ENCODE results near the gene LYRM7.

Gene LYRM7

DNA sequence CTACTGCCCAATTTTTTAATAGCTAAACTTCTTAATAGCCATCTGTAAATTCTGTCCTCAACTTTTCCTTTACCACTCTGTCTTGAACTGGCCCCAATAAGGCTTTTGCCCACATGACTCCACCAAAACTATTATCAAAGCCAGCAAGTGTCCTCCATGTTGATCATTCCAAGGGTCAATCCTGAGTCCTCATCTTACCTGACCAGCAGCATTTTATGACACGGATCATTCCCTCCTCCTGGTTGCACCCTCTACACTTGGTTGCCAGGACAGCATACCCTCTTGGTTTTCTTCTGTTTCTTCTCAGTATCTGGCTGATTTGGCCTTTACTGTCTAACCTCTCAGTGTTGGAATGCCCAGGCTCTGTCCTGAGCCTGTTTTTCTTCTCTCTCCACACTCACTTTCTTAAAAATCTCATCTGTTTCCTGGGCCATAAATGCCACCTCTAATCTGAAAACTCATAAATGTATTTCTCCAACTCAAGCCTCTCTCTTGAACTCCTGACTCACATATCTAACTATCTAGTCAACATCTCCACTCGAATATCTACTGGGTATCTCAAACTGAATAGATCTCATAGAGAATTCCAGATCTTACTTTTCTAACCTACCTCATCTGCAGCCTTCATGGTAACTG is 53.1 kb downstream of the LYRM7 start:
- Histone ChIP-seq H3K9me3 (ENCODE audit: insufficient read depth, low read depth, low read length) (no peaks in the 10 kb centered on the region), H3K4me3 (ENCODE audit: low read length) (no peak overlapping the region), H3K27ac (ENCODE audit: low read length) (no peak overlapping the region), H3K27me3 (ENCODE audit: insufficient read depth, low read length) (no peaks in the 10 kb centered on the region), H3K4me1 (ENCODE audit: insufficient read depth, low read length) (no peaks in the 10 kb centered on the region), H3K9ac (ENCODE audit: low read depth, low read length) (no peak overlapping the region), H3K36me3 (ENCODE audit: insufficient read depth, low read depth, low read length) (no peaks in the 10 kb centered on the region)

DNA sequence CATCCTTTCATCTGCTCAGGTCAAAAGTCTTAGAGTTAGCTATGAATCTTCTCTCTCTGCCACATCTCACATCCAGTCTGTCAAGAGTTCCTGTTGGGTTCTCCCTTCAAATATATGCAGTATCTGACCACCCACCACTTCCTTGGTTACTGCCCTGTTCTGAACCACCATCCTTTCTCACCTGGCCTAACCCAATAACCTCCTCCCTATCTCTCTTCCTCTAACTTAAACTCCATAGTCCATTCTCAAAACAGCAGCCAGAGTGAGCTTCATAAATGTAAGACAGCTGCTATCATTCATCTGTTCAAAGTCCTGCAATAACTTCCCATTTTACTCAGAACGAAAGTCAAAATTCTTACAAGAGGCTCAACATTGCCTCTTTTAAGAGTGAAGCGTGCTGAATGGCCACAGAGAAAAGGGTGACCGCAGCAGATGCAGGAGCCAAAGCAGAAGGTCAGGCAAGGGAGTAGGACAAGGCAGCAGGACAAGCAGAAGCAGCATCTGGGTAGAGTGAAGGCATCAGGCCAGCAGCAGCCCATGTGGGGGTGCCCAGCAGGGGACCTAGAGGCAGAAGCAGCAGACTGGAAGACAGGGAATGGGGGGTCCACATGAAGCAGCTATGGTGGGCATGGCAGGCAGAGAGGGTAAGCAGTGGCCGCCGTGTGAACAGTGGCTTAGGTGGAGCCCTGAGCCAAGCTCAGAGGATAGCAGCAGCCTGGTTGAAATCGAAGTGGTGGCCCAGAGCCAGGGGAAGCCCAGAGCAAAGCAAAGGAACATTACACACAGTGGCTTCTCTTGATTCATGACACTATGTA is 53.9 kb downstream of the LYRM7 start:
- H3K4me1 ChIP-seq (ENCODE audit: insufficient read depth, low read length) = no peaks in the 10 kb centered on the region
- no peak overlapping the region for H3K4me3 ChIP-seq (ENCODE audit: low read length)
- no peak overlapping the region for H3K27ac ChIP-seq (ENCODE audit: low read length)
- H3K9ac ChIP-seq (ENCODE audit: low read depth, low read length) = no peak overlapping the region
- no peaks in the 10 kb centered on the region for H3K9me3 ChIP-seq (ENCODE audit: insufficient read depth, low read depth, low read length)
- no peaks in the 10 kb centered on the region for H3K27me3 ChIP-seq (ENCODE audit: insufficient read depth, low read length)
- no peaks in the 10 kb centered on the region for H3K36me3 ChIP-seq (ENCODE audit: insufficient read depth, low read depth, low read length)

GRCh38 chr5:131225282-131225974 is 54.7 kb downstream of the LYRM7 start:
- Histone ChIP-seq H3K9ac (ENCODE audit: low read depth, low read length) (no peak overlapping the region), H3K27ac (ENCODE audit: low read length) (no peak overlapping the region), H3K4me3 (ENCODE audit: low read length) (no peak overlapping the region), H3K27me3 (ENCODE audit: insufficient read depth, low read length) (no peaks in the 10 kb centered on the region), H3K9me3 (ENCODE audit: insufficient read depth, low read depth, low read length) (no peaks in the 10 kb centered on the region), H3K4me1 (ENCODE audit: insufficient read depth, low read length) (peaks cover 4% of the 10 kb centered on the region; the same call in 1 of the 2 replicates), H3K36me3 (ENCODE audit: insufficient read depth, low read depth, low read length) (no peaks in the 10 kb centered on the region)

DNA sequence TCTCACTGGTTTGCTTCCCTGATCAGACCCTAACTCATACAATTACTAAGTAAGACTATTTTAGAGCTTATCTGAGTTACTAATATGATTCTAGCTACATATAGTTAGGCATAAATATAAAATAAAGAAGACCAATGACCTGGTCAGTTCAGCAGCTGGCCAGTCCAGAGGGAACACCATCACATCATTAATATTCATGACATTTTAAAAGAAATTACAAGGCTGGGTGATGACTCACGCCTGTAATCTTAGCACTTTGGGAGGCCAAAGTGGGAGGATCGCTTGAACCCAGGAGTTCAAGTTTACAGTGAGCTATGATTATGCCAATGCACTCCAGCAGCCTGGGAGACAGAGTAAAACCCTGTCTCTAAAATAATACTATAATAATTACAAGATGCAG is 56.2 kb downstream of the LYRM7 start:
- H3K9me3 ChIP-seq (ENCODE audit: insufficient read depth, low read depth, low read length) = no peaks in the 10 kb centered on the region
- H3K9ac ChIP-seq (ENCODE audit: low read depth, low read length) = no peak overlapping the region
- H3K4me1 ChIP-seq (ENCODE audit: insufficient read depth, low read length) = peaks cover 4% of the 10 kb centered on the region; the same call in 1 of the 2 replicates
- H3K27ac ChIP-seq (ENCODE audit: low read length) = no peak overlapping the region
- no peaks in the 10 kb centered on the region for H3K27me3 ChIP-seq (ENCODE audit: insufficient read depth, low read length)
- H3K36me3 ChIP-seq (ENCODE audit: insufficient read depth, low read depth, low read length) = no peaks in the 10 kb centered on the region
- no peak overlapping the region for H3K4me3 ChIP-seq (ENCODE audit: low read length)

DNA sequence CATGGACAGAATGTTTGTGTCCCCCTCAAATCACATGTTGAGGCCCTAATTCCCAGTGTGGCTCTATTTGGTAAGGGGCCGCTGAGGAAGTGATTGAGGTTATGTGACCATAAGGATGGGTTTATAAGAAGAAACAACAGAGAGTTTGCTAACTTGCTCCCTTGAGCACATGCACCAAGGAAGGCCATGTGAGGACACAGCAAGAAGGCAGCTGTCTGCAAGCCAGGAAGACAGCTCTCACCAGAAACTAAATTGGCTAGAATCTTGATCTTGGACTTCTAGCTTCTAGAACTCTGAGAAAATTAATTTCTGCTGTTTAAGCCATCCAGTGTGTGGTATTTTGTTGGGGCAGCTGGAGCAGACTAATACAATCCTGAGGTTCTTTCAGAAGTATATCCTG is 57.9 kb downstream of the LYRM7 start:
- Histone ChIP-seq H3K27me3 (ENCODE audit: insufficient read depth, low read length) (no peaks in the 10 kb centered on the region), H3K4me1 (ENCODE audit: insufficient read depth, low read length) (peaks cover 4% of the 10 kb centered on the region; the same call in 1 of the 2 replicates), H3K36me3 (ENCODE audit: insufficient read depth, low read depth, low read length) (no peaks in the 10 kb centered on the region), H3K27ac (ENCODE audit: low read length) (no peak overlapping the region), H3K4me3 (ENCODE audit: low read length) (no peak overlapping the region), H3K9me3 (ENCODE audit: insufficient read depth, low read depth, low read length) (no peaks in the 10 kb centered on the region), H3K9ac (ENCODE audit: low read depth, low read length) (no peak overlapping the region)

DNA sequence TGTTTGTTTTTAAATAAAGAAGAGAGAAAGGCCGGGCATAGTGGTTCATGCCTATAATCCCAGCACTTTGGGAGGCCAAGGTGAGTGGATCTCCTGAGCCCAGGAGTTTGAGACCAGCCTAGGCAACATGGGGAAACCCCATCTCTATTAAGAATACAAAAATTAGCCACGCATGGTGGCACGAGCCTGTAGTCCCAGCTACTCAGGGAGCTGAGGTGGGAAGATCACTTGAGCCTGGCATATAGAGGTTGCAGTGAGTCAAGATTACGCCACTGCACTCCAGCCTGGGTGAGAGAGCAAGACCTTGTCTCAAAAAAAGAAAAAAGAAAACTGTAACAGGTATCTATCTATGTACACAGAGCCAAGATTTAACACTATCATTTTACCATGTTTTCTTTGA is 58.9 kb downstream of the LYRM7 start:
- Histone ChIP-seq H3K27ac (ENCODE audit: low read length) (no peak overlapping the region), H3K9me3 (ENCODE audit: insufficient read depth, low read depth, low read length) (no peaks in the 10 kb centered on the region), H3K9ac (ENCODE audit: low read depth, low read length) (no peak overlapping the region), H3K36me3 (ENCODE audit: insufficient read depth, low read depth, low read length) (no peaks in the 10 kb centered on the region), H3K27me3 (ENCODE audit: insufficient read depth, low read length) (no peaks in the 10 kb centered on the region), H3K4me1 (ENCODE audit: insufficient read depth, low read length) (peaks cover 4% of the 10 kb centered on the region; the same call in 1 of the 2 replicates), H3K4me3 (ENCODE audit: low read length) (no peak overlapping the region)

DNA sequence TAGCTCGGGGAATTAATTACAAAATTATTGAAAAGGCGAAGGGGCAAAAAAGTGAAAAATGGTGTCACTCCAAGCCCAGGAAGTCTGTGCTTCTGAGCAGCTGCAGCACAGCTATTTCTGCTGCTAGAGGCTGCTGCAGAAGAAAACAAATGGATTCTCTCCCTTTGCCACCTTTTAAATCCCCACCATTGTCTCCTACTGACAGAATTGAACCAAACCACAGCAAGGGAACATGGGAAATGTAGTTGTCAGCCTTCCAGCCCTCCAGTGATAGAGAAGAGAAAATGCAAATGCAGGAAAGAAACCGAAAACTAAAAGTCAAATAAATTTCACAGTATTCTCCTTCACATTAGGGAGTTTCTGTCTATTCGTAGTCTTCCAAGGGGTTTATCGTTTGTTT is 59.7 kb downstream of the LYRM7 start:
- Histone ChIP-seq H3K9me3 (ENCODE audit: insufficient read depth, low read depth, low read length) (no peaks in the 10 kb centered on the region), H3K36me3 (ENCODE audit: insufficient read depth, low read depth, low read length) (no peaks in the 10 kb centered on the region), H3K9ac (ENCODE audit: low read depth, low read length) (peak overlapping the region; percentile 14; the same call in 1 of the 2 replicates), H3K4me1 (ENCODE audit: insufficient read depth, low read length) (peaks cover 4% of the 10 kb centered on the region; the same call in 1 of the 2 replicates), H3K27me3 (ENCODE audit: insufficient read depth, low read length) (no peaks in the 10 kb centered on the region), H3K27ac (ENCODE audit: low read length) (no peak overlapping the region), H3K4me3 (ENCODE audit: low read length) (no peak overlapping the region)

- Histone ChIP-seq H3K9ac (ENCODE audit: low read depth, low read length) (no peak overlapping the region), H3K36me3 (ENCODE audit: insufficient read depth, low read depth, low read length) (no peaks in the 10 kb centered on the region), H3K4me1 (ENCODE audit: insufficient read depth, low read length) (no peaks in the 10 kb centered on the region), H3K4me3 (ENCODE audit: low read length) (no peak overlapping the region), H3K27ac (ENCODE audit: low read length) (no peak overlapping the region), H3K9me3 (ENCODE audit: insufficient read depth, low read depth, low read length) (no peaks in the 10 kb centered on the region), H3K27me3 (ENCODE audit: insufficient read depth, low read length) (no peaks in the 10 kb centered on the region)
Measured at GRCh38 chr5:131239686-131240085, 68.9 kb downstream of the LYRM7 start.

GRCh38 chr5:131242728-131243255 is 72.0 kb downstream of the LYRM7 start:
- H3K4me1 ChIP-seq (ENCODE audit: insufficient read depth, low read length) = no peaks in the 10 kb centered on the region
- no peaks in the 10 kb centered on the region; the same call in 1 of the 2 replicates for H3K9me3 ChIP-seq (ENCODE audit: insufficient read depth, low read depth, low read length)
- no peak overlapping the region for H3K9ac ChIP-seq (ENCODE audit: low read depth, low read length)
- no peaks in the 10 kb centered on the region for H3K36me3 ChIP-seq (ENCODE audit: insufficient read depth, low read depth, low read length)
- no peak overlapping the region for H3K4me3 ChIP-seq (ENCODE audit: low read length)
- H3K27ac ChIP-seq (ENCODE audit: low read length) = no peak overlapping the region
- no peaks in the 10 kb centered on the region for H3K27me3 ChIP-seq (ENCODE audit: insufficient read depth, low read length)

DNA sequence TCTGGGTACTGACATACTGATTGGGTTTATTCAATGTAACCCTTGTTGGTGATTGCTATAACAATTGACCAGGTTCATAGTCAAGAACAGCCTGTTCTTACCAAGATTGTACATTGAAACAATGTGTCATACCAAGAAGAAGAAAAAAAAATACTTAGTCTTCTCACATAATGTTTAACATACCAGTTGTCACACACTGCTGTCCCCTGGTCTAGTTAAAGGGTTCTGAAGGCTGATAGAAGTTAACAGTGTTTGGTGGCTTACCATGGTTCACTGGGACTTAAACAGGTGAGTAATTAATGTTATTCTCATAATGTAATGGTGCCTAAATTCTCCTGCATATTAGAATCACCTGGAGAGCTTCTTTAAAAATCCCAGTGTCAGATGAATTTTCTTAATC is 74.6 kb downstream of the LYRM7 start:
- Histone ChIP-seq H3K4me3 (ENCODE audit: low read length) (no peak overlapping the region), H3K27me3 (ENCODE audit: insufficient read depth, low read length) (no peaks in the 10 kb centered on the region), H3K36me3 (ENCODE audit: insufficient read depth, low read depth, low read length) (no peaks in the 10 kb centered on the region), H3K4me1 (ENCODE audit: insufficient read depth, low read length) (no peaks in the 10 kb centered on the region), H3K9ac (ENCODE audit: low read depth, low read length) (no peak overlapping the region), H3K27ac (ENCODE audit: low read length) (no peak overlapping the region), H3K9me3 (ENCODE audit: insufficient read depth, low read depth, low read length) (no peaks in the 10 kb centered on the region; the same call in 1 of the 2 replicates)

DNA sequence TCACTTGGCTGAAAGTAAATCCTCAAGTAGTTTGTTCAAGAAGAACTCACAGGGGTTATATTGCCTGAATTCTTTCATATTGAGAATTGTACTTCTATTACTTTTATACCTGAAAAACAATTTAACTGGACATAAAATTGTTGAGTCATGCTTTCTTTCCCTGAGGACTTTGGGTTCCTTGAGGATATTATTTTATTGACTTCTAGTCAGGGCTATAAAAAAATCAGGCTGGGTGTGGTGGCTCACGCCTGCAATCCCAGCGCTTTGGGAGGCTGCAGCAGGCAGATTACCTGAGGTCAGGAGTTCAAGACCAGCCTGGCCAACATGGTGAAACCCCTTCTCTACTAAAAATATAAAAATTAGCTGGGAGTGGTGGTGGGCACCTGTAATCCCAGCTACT is 75.2 kb downstream of the LYRM7 start:
- Histone ChIP-seq H3K9ac (ENCODE audit: low read depth, low read length) (no peak overlapping the region), H3K4me3 (ENCODE audit: low read length) (no peak overlapping the region), H3K4me1 (ENCODE audit: insufficient read depth, low read length) (no peaks in the 10 kb centered on the region), H3K27ac (ENCODE audit: low read length) (no peak overlapping the region), H3K27me3 (ENCODE audit: insufficient read depth, low read length) (no peaks in the 10 kb centered on the region), H3K36me3 (ENCODE audit: insufficient read depth, low read depth, low read length) (no peaks in the 10 kb centered on the region), H3K9me3 (ENCODE audit: insufficient read depth, low read depth, low read length) (no peaks in the 10 kb centered on the region; the same call in 1 of the 2 replicates)
